ENCODE results near the gene ACAP3.
A peak's percentile ranks its signal among the peaks of the same experiment; 100 is the strongest.
"Not testable (repeated sequence)": the region's sequence is repeated elsewhere in the genome, so short reads cannot be mapped to it uniquely, and the experiment has no call there.

Gene ACAP3

DNA sequence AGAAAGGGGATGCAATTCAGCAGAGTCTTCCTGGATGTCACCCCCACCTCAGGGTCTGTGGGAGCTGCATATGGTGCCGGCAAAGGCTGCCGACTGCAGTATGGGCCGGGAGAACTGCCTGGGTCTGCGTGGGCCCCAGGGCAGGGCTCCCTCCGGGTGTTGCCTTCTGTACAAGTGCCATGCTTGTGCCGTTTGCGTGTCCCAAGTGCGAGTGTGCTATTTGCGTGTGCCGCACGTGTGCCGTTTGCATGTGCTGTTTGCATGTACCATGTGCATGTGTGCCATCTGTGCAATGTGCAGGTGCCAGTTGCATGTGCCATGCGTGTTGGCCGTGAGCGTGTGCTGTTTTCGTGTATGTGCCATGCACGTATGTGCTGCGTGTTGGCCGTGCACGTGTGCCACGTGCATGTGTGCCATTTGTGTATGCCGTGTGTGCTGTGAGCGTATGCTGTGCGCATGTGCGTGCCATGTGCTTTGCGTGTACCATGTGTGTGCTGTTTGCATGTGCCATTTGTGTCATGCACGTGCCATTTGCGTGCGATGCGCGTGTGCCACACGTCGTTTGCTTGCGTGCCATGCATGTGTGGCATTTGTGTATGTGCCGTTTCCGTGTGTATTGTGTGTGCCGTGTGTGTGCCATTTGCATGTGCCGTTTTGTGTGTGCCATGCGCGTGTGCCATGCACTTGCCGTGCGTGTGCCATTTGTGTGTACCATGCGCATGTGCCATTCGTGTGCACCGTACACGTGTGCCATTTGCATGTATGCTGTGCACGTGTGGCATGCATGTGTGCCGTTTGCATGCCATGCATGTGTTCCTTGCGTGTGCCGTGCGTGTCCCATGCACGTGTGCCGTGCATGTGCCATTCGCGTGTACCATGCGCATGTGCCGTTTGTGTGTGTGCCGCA lies 21.8 kb upstream of the ACAP3 start:
- no peak for DNase-seq

DNA sequence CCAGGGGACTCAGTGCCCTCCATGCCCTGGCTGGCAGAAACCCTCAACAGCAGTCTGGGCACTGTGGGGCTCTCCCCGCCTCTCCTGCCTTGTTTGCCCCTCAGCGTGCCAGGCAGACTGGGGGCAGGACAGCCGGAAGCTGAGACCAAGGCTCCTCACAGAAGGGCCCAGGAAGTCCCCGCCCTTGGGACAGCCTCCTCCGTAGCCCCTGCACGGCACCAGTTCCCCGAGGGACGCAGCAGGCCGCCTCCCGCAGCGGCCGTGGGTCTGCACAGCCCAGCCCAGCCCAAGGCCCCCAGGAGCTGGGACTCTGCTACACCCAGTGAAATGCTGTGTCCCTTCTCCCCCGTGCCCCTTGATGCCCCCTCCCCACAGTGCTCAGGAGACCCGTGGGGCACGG lies 20.5 kb upstream of the ACAP3 start:
- DNase-seq = no peak

DNA sequence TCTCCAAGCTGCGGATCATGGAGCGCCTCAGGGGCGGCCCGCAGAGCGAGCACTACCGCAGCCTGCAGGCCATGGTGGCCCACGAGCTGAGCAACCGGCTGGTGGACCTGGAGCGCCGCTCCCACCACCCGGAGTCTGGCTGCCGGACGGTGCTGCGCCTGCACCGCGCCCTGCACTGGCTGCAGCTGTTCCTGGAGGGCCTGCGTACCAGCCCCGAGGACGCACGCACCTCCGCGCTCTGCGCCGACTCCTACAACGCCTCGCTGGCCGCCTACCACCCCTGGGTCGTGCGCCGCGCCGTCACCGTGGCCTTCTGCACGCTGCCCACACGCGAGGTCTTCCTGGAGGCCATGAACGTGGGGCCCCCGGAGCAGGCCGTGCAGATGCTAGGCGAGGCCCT lies 19.6 kb upstream of the ACAP3 start:
- DNase-seq = no peak

DNA sequence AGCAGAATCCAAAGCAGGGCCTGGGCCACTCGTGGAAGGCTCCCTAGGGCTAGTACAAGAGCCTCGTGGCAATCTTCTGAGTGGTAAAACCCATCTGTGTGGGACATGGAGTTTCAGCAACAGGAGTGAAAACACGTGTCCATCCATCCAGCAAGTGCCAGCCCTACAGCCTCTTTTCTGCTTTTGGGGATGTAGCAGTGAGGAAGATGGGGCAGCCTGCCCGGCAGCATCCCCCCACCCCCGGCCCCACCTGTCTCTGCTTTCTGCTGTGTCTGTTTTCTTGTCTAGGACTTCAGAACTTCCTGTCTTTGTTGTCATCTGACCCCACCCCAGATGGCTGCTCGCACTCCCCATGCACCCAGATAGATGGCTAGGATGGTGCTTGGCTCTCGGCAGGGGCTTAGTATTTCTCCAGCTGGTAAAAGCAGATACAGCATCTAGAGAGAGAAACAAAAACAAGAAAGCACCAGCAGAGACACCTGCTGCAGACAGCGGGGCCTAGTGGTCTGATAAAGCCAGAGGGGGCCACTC lies 18.4 kb upstream of the ACAP3 start:
- no peak for DNase-seq

DNA sequence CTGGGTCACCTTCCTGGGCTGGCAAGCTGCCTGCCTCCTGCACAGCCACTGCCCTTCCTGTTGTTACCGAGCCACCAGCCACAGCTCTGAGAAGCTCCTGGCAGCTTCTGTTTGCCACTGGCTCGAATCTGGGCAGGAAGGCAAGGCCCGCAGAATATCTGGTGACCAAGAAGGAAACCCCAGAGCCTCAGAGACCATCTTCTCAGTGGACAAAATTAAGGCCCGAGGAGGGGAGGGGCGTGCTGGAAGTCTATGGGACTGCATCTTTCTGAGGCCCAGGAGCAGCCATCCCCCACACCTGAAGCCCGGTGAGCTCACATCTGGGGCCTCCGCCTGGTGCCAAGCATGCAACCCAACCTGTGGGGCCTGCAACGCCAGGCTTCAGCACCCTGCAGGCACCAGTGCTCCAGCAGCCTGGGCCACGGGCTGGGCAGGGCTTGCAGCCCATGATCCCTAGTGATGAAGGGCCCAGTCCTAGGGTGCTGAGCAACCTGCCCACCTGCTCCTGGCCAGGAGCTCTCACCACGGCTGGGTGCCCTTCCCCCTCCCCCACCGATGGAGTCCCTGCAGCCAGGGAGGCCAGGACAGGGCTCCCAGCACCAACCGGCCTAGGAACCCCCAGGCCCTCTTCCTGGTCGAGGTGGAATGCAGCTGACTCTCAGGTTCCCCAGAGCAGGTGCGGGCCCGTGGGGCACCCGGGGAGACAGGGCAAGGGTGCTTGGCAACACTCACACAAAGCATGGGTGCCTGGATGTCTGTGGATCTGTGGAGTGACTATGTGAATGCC lies 17.8 kb upstream of the ACAP3 start:
- DNase-seq = no peak

DNA sequence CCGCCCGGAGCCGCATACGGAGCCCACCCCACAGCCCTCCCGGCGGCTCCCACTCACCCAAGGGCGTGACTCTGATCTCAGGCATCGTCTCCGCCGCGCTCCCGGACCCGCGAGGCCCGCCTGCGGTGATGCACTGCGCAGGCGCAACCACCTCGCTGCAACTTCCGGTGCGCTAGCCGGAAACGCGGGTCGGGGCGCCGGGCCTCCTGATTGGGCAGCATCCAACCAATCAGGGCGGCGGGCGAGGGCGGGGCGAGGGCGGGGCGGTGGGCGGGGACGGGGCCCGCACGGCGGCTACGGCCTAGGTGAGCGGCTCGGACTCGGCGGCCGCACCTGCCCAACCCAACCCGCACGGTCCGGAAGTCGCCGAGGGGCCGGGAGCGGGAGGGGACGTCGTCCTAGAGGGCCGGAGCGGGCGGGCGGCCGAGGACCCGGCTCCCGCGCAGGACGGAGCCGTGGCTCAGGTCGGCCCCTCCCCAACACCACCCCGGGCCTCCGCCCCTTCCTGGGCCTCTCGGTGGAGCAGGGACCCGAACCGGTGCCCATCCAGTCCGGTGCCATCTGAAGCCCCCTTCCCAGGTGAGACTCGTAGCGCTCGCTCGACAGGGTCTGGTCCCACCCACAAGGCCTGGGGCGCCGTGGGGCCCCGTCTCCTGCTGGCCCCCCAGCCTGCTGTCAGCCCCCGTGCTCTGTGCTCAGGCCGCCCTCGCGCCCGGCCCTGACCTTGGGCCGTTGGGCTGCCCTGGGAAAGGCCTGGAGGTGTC lies 17.0 kb upstream of the ACAP3 start, which contains the start of the genes CPTP and INTS11:
Gene CPTP, plus strand, starts transcription at position 279 of the 764 bp plus-strand sequence. CDS start 2,109 bp downstream, outside the sequence.
Gene INTS11, minus strand, starts transcription at position 137 of the 764 bp plus-strand sequence. Its CDS starts 52 bp downstream, at position 85.
- peak; percentile 61 for DNase-seq

DNA sequence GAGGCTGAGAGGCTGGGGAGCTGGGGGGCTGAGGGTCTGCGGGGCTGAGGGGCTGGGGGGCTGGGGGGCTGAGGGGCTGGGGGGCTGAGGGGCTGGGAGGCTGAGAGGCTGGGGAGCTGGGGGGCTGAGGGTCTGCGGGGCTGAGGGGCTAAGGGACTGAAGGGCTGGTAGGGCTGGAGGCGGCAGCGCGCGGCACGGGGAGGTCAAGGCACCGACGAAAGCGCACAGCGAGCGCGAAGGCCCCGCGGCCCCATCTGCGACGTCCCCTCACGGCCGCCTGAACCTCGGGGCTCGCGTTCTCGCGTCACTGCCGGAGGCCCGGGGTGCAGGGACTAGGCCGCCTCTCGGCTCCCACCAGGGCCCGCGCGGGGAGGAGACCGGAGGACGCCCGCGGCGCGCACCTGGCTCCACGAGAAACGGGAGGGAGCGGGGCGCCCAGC lies 16.4 kb upstream of the ACAP3 start:
- DNase-seq = no peak

DNA sequence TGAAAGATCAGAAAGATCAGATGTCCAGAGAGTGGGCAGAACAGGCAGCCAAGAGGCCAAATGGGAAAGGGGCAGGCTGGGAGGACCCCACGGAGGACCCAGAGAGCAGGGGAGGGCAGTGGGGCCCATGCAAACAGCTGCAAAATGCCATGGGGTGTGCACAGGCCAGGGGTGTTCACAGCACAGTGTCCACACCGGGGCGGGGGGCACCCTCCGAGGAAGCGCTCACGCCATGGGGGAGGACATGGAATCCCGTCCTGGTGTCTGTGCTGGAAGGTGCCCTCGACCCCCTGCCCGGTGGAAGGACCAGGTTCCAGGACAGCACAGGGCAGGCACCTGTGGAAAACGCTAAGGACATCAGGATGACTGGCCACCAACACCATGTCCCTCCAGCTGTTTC lies 15.2 kb upstream of the ACAP3 start:
- DNase-seq = no peak

DNA sequence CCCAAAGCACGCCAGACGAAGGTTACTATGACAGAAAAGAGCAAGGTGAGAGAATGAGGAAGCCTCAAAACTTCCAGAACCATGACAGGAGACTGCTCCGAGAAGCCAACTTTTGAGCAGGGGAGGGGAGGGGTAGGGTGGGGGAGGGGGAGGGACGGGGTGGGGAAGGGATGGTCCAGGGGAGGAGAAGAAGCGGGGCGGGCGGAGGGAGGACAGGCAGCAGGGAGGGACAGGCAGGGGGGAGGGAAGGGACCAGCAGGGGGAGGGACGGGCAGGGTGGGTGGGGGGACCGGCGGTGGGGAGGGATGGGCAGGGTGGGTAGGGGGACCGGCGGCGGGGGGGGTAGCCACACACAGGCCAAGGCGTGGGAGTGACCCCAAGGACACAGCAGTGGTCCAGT lies 14.7 kb upstream of the ACAP3 start:
- DNase-seq = no peak

DNA sequence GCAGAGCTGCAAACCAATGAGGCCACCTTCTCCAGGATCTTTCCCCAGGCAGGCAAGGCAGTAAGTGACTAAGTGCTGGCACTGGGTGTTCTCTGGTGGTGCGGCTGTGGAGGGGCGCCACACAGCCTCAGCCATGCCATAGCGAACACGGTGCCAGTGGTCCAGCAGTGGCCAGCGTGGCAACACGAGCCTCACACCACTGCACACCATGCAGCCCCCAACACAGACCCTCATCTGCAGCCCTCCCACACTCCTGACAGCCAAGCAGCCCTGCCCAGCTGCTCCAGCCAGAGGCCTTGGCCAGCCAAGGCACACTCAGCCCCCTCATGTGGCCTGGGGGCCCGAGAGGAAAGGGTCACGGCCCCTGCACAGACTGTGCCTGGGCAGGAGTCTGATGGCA lies 13.7 kb upstream of the ACAP3 start:
- no peak for DNase-seq

DNA sequence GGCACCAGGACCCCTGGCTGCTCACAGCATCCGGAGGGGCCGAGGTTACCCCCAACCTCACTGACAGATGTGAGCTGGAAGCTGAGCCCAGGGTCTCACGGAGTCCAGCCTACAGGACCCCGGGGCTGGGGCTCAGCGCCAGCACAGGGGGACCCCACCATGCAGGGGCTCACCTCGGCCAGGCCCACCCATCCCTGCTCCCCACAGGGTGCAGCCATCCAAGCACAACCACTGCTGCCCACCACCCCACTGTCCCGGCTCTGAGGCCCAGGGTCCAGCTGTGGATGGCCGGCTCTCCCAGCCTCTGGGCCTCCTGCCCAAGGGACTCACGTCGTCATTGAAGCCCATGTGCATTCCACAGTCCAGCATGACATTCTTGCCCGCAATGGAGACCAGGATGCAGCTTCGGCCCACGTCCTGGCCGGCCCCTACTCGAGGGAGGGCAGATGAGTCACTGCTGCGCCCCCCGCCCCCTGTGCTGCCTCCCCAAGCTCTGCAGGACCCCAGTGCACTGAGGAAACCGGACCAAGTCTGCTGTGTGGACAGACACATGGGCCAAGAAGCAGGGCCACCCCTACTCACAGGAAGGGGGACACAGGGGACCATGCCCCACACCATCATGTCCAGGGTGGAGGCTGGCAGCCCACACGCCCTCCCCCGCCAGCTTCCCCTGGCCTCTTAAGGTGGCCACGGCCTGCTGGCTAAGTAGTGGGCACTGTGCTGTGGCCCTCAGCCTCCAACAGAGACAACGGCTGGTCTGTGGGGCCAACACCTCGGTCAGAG lies 13.1 kb upstream of the ACAP3 start:
- DNase-seq = no peak

DNA sequence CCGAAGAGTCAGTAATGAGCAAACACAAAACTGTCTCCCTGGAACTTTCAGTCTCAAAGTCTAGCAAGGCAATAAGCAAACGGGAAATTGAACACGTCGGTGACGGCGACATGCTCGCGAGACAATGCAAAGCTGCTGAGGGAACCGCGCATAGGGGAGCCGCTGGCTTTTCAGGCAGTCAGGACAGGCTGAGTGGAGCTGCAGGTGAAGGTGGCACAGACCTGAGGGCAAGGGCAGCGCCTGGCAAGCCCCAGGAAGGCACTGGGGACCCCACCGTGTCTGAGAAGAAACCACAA lies 11.9 kb upstream of the ACAP3 start:
- no peak for DNase-seq

DNA sequence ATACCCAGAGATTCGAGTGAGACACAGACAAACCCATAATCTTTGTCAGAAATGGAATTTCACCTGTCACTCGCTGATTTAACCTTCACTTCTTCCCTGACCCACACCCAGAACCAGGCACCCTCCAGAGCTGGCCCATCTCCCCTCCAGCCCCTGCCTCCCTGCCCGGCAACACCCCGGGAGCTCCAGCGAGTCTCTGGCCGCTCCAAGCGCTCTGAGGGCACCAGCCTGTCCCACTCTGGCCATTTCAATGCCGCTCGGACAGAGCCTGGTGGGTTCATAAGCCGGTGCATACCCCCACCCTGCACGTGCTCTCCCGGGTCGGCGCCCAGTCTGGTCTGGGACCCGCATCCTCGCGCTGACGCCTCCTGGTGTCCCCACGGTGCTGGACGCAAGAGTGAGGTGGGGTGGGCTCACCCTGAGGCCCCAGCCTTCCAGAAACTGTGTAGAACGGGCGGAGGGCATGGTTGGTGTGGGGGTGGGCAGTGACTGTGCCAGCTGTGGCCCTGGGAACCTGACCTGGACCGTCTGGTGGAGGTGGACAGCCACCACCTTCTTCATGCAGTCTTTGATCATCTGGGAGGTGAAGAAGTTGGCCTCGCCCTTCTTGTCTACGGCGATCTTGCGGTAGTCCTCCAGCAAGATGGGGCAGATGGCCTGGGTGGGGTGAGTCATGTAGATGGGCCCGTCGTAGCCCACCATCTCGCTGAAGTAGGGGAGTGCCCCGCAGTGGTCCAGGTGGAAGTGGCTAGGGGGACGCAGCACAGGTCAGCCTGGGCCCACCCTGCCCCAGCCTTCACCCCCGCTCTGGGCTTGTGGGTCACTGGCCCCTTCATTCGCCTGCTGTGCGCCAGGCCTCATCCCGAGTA lies 11.3 kb upstream of the ACAP3 start:
- no peak for DNase-seq

DNA sequence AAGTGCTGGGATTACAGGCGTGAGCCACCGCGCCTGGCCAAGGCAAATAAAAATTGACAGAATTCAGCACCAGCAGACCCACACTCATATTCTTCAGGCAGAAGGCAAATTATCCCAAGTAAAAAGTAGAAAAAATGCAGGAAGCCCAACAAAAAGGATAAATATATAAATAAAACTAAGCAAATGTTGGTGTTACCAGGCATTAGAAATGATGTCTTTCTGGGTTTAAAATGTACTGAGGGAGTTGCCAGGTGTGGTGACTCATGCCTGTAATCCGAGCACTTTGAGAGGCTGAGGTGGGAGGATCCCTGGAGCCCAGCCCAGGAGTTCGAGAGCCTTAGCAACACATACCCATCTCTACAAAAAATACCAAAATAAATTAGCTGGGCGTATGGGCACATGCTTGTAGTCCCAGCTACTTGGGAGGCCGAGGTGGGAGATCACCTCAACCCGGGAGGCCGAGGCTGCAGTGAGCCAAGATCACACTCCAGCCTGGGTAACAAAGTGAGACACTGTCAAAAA lies 10.5 kb upstream of the ACAP3 start:
- no peak for DNase-seq

DNA sequence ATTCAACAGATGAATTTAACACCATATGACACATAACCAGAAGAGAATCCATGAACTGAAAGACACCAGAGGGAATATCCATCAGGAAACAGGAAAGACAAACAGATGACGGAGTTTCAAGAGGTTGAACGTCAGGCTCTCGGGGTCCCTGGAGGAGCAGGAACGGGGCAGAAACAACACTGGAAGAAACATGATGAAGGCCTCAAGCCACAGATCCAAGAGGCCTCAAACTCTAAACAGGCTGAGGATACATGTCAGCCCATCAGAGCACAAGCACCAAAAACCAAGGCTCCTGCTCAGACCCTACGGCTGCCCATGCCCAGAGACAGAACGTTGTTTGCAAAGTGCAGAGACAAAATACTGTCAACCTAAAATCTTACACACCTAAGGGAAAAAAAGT lies 9.7 kb upstream of the ACAP3 start:
- DNase-seq = no peak

DNA sequence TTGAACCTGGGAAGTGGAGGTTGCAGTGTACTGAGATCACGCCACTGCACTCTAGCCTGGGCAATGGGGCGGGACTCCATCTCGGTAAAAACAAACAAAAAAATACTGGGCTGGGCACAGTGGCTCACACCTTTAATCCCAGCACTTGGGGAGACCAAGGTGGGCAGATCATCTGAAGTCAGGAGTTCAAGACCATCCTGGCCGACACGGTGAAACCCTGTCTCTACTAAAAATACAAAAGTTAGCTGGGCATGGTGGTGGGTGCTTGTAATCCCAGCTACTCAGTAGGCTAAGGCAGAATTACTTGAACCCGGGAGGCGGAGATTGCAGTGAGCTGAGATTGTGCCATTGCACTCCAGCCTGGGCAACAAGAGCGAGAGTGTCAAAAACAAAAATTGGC lies 8.5 kb upstream of the ACAP3 start:
- not testable (repeated sequence) for DNase-seq

DNA sequence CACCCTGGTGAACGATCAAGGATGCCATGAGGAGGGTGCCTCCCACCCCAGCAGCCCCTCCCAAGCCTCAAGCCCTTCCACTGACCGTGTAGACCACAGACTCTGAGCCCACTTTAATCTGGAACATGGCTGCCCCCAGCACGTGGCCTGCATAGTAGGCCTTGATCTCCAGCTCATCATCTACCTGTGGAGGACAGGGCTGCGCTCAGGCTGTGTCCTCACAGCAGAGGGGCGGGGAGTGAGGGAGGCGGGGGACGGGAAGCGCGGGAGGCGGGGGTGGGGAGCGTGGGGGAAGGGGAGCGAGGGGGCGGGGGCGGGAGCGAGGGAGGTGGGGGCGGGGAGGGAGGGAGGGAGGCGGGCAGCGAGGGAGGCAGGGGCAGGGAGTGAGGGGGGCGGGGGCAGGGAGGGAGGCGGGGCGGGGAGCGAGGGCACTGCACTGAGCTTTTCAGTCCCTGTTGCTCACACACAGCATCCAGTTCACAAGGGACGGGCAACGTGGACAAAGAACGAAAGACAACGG lies 7.8 kb upstream of the ACAP3 start:
- no peak for DNase-seq

DNA sequence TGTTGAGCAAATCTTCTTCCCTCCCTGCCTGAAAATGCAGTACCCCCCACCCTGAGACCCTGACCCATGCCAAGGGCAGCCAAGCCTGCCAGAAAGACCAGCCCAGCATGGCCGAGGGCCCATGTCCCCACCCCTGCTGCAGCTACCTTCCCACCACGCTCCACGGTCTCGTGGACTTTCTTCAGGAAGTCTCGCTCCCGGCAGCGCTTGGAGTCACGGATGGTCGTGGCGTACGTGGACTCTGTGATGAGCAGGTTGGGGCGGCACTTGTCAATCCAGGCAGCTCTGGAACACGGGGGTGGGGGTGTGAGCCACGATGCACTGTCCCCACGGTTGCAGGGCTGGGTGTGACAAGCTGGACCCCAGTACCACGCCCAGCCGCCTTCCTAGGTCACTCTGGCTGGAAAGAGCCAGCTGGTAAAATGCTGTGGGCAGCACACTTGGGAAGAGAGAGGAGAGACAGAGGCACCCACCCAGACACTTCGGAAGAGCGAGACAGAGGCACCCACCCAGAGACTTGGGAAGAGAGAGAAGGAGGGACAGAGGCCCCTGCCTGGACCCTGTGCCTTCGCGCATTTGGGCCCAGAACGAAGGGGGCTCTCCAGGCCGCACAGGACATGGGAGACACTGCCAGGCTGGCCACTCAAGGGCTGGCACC lies 7.1 kb upstream of the ACAP3 start:
- DNase-seq = no peak

DNA sequence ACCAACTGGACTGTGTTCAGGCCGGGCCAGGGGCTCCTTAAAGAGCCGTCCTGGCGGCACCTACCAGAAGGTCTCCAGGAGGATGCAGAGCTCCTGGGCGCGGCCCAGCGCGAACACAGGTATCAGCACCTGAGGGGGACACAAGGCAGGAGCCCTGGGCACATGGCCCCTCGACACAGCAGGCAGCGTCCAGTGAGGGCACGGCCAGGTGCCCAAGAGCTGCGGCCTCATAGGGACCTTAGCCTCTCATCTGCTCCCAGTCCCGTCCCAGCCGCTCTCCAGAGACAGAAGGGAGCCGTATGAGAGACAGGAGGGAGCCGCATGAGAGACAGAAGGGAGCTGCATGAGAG lies 6.5 kb upstream of the ACAP3 start:
- DNase-seq = no peak

Measured in cortex of kidney (tissue), 1 donor.